ENCODE results near the gene STAG1.
"Not testable (repeated sequence)": the region's sequence is repeated elsewhere in the genome, so short reads cannot be mapped to it uniquely, and the experiment has no call there.

The STAG1 gene

DNA sequence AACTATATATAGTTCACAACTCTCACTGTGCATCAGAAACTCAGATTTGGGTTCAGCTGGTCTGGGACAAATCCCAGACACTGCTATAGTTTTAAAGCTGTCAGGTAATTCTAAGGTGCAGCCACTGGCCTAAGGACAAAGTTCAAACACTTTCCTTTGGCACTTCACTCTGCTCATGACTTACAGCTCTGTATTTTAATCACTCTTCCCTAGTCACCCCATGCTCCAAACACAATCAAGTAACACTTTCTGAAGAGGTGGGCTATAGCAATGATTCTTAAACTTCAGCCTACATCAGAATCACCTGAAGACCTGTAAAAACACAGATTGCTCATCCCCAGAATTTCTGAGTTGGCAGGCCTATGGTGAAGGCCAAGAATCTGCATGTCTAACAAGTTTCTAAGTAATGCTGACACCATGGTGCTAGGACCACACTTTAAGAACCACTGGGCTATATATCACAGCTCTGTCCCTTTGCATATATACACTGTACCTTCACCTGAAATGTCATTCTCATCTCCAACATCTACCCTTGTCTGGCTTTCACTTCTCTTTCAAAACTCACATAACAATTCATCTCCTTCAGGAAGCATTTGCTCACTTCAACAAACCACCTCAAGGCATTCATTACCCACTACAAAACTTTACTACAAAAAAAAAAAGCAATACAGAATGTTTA lies 21.4 kb downstream of the STAG1 start:
- Mint-ChIP-seq H3K4me1 (peaks cover 13% of the 10 kb centered on the region), H3K27ac (peak overlapping the region in 1 of 3 experiments; percentile 3), H3K4me3 (no peak overlapping the region), H3K27me3 (ENCODE audit: low read depth) (no peaks in the 10 kb centered on the region), H3K9me3 (no peaks in the 10 kb centered on the region), H3K36me3 (ENCODE audit: low read depth) (peaks cover 3% of the 10 kb centered on the region)
- TF ChIP-seq, protein P1, sequence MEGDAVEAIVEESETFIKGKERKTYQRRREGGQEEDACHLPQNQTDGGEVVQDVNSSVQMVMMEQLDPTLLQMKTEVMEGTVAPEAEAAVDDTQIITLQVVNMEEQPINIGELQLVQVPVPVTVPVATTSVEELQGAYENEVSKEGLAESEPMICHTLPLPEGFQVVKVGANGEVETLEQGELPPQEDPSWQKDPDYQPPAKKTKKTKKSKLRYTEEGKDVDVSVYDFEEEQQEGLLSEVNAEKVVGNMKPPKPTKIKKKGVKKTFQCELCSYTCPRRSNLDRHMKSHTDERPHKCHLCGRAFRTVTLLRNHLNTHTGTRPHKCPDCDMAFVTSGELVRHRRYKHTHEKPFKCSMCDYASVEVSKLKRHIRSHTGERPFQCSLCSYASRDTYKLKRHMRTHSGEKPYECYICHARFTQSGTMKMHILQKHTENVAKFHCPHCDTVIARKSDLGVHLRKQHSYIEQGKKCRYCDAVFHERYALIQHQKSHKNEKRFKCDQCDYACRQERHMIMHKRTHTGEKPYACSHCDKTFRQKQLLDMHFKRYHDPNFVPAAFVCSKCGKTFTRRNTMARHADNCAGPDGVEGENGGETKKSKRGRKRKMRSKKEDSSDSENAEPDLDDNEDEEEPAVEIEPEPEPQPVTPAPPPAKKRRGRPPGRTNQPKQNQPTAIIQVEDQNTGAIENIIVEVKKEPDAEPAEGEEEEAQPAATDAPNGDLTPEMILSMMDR (IDR thresholded peaks at IDR 0.05; ENCODE audit: unreplicated experiment in 3 of 3) = no peak

GRCh38 chr3:136728918-136729317 lies 23.3 kb downstream of the STAG1 start:
- no peaks in the 10 kb centered on the region for H3K27me3 Mint-ChIP-seq (ENCODE audit: low read depth)
- peaks cover 4% of the 10 kb centered on the region for H3K4me1 Mint-ChIP-seq
- no peak overlapping the region for H3K4me3 Mint-ChIP-seq
- peaks cover 15% of the 10 kb centered on the region for H3K36me3 Mint-ChIP-seq (ENCODE audit: low read depth)
- no peaks in the 10 kb centered on the region for H3K9me3 Mint-ChIP-seq
- peak overlapping the region in 2 of 3 experiments; percentile 25 to 61 for H3K27ac Mint-ChIP-seq
- TF ChIP-seq, protein P1 (IDR thresholded peaks at IDR 0.05; ENCODE audit: unreplicated experiment in 3 of 3) = no peak

DNA sequence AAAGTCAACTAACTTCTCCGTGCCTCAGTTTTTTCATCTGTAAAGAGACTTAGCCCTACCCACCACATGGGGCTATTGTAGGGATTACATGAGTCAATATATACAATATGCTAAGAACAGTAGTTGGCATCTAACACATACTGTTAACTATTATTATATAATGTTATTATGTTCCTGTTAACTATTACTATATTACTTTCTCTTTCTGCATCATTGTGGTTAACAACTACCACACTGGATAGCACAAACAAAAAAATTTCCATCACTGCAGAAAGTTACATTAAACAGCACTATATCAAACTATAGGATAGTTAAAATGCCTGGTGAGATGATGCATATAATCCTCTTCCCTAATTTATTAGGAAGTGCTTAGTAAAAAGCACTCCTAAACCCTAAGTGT lies 23.7 kb downstream of the STAG1 start:
- TF ChIP-seq, protein P1 (IDR thresholded peaks at IDR 0.05; ENCODE audit: unreplicated experiment in 3 of 3) = no peak
- Mint-ChIP-seq H3K9me3 (no peaks in the 10 kb centered on the region), H3K36me3 (ENCODE audit: low read depth) (peaks cover 15% of the 10 kb centered on the region), H3K4me1 (peaks cover 4% of the 10 kb centered on the region), H3K4me3 (no peak overlapping the region), H3K27me3 (ENCODE audit: low read depth) (no peaks in the 10 kb centered on the region), H3K27ac (peak overlapping the region in 2 of 3 experiments; percentile 25 to 61)

- no peak overlapping the region for H3K27ac Mint-ChIP-seq
- H3K27me3 Mint-ChIP-seq (ENCODE audit: low read depth) = no peaks in the 10 kb centered on the region
- TF ChIP-seq, protein P1 (IDR thresholded peaks at IDR 0.05; ENCODE audit: unreplicated experiment in 3 of 3) = no peak
- H3K4me3 Mint-ChIP-seq = no peak overlapping the region
- H3K9me3 Mint-ChIP-seq = peaks cover 14% of the 10 kb centered on the region
- peaks cover 37% of the 10 kb centered on the region for H3K36me3 Mint-ChIP-seq (ENCODE audit: low read depth)
- no peaks in the 10 kb centered on the region for H3K4me1 Mint-ChIP-seq
These were observed 26.7 kb downstream of the STAG1 start for GRCh38 chr3:136725468-136725867.

DNA sequence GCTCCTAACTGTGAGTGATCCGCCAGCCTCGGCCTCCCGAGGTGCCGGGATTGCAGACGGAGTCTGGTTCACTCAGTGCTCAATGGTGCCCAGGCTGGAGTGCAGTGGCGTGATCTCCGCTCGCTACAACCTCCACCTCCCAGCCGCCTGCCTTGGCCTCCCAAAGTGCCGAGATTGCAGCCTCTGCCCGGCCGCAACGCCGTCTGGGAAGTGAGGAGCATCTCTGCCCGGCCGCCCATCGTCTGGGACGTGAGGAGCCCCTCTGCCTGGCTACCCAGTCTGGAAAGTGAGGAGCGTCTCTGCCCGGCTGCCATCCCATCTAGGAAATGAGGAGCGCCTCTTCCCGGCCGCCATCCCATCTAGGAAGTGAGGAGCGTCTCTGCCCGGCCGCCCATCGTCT lies 29.3 kb downstream of the STAG1 start:
- not testable (repeated sequence) for H3K4me1 Mint-ChIP-seq; H3K27ac Mint-ChIP-seq; H3K4me3 Mint-ChIP-seq; H3K27me3 Mint-ChIP-seq (ENCODE audit: low read depth)
- Mint-ChIP-seq H3K9me3 (peaks cover 14% of the 10 kb centered on the region), H3K36me3 (ENCODE audit: low read depth) (peaks cover 59% of the 10 kb centered on the region)

GRCh38 chr3:136722399-136722798 lies 29.8 kb downstream of the STAG1 start:
- H3K27me3 Mint-ChIP-seq (ENCODE audit: low read depth); H3K27ac Mint-ChIP-seq: not testable (repeated sequence)
- H3K36me3 Mint-ChIP-seq (ENCODE audit: low read depth) = peaks cover 61% of the 10 kb centered on the region

DNA sequence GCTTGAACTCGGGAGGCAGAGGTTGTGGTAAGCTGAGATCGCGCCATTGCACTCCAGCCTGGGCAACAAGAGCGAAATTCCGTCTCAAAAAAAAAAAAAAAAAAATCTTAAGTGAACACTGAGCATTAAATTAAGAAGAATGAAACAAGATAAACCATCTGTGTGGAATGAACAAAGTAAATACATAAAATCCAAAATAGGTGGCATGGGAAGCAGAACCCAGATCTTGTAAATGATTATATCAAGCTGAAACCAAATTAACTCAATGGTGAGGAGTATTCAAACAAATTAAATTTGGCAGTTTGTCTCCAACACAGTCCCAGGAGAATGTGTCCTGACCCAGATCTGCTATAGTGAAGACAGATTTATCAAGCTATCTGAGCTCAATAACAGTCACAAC lies 32.1 kb downstream of the STAG1 start:
- H3K27me3 Mint-ChIP-seq (ENCODE audit: low read depth) = no peaks in the 10 kb centered on the region
- no peaks in the 10 kb centered on the region for H3K4me1 Mint-ChIP-seq
- peaks cover 57% of the 10 kb centered on the region for H3K36me3 Mint-ChIP-seq (ENCODE audit: low read depth)
- H3K9me3 Mint-ChIP-seq = peaks cover 14% of the 10 kb centered on the region
- TF ChIP-seq, protein P1 (IDR thresholded peaks at IDR 0.05; ENCODE audit: unreplicated experiment in 3 of 3) = no peak
- no peak overlapping the region for H3K4me3 Mint-ChIP-seq
- H3K27ac Mint-ChIP-seq = no peak overlapping the region

More at GRCh38 chr3:136722399-136722798, 29.8 kb downstream of the STAG1 start:
- not testable (repeated sequence) for H3K4me3 Mint-ChIP-seq, H3K4me1 Mint-ChIP-seq
- peaks cover 14% of the 10 kb centered on the region for H3K9me3 Mint-ChIP-seq
